ENCODE data around the gene MLLT10.

The MLLT10 gene

GRCh38 chr10:21516242-21517131 is 17.5 kb upstream of the MLLT10 start:
- ATAC-seq (ENCODE audit: low read depth) (peak; percentile 58), DNase-seq (ENCODE audit: low spot score) (peak; percentile 67)
- H3K36me3 ChIP-seq (ENCODE audit: low read depth) = no peaks in the 10 kb centered on the region
- H3K9me3 ChIP-seq (ENCODE audit: severe bottlenecking) = no peaks in the 10 kb centered on the region
- H3K27ac ChIP-seq (ENCODE audit: poor library complexity, severe bottlenecking) = peak overlapping the region; percentile 54
- no peaks in the 10 kb centered on the region for H3K27me3 ChIP-seq (ENCODE audit: insufficient read depth, poor library complexity, severe bottlenecking)
- H3K4me3 ChIP-seq (ENCODE audit: severe bottlenecking) = peak overlapping the region; percentile 62
- no peak for TF ChIP-seq CTCF (IDR thresholded peaks at IDR 0.05; ENCODE audit: poor library complexity, severe bottlenecking)
- no peaks in the 10 kb centered on the region for H3K4me1 ChIP-seq (ENCODE audit: insufficient read depth, poor library complexity, severe bottlenecking)

DNA sequence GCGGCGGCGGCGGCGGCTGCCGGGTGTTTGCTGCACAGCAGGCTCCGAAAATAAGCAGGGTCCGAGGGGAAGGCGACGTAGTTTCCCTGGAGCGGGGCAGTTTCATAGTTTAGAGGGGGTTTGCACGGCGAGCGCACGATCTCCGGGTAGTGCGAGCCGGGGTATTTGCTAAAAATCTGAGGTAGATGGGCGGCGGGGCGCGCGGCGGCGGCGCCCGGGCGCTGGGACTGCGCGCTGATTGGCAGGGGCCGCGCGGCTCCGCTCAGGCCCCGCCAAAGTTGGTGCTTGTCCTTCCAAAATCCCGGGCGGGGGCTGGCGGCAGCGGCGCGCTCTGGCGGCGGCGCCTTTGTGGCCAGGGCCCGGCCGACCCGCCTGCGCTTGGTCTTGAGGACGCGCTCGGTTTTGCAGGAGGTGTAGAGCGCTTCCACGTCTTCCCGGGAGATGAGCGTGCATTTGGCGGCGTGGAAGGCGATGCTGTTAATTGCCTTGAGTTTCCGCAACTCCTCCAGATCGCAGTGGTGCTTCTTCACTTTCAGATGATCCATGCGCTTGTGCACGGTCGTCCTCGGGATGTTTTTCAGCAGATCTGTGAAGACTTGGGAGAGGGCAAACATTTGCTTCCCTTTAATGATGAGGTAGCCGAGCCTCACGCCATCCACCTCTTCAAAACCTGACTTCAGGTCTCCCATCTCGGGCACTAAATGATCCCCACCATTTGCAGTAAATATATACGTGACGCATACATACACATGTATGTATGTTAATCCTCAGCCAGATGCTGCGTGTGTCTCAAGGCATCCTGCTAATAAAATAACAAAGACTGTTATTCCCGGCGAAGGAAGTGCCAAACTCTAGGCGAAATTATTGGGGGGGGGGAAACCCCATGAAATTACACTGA is 16.6 kb upstream of the MLLT10 start:
- Histone ChIP-seq H3K27me3 (ENCODE audit: insufficient read depth, poor library complexity, severe bottlenecking) (no peaks in the 10 kb centered on the region), H3K36me3 (ENCODE audit: low read depth) (no peaks in the 10 kb centered on the region), H3K9me3 (ENCODE audit: severe bottlenecking) (no peaks in the 10 kb centered on the region), H3K4me3 (ENCODE audit: severe bottlenecking) (peak overlapping the region; percentile 62), H3K4me1 (ENCODE audit: insufficient read depth, poor library complexity, severe bottlenecking) (no peaks in the 10 kb centered on the region), H3K27ac (ENCODE audit: poor library complexity, severe bottlenecking) (peak overlapping the region; percentile 54)
- peak; percentile 6 for TF ChIP-seq CTCF (IDR thresholded peaks at IDR 0.05; ENCODE audit: poor library complexity, severe bottlenecking)
- peak; percentile 55 for DNase-seq (ENCODE audit: low spot score)
- ATAC-seq (ENCODE audit: low read depth) = peak; percentile 71

DNA sequence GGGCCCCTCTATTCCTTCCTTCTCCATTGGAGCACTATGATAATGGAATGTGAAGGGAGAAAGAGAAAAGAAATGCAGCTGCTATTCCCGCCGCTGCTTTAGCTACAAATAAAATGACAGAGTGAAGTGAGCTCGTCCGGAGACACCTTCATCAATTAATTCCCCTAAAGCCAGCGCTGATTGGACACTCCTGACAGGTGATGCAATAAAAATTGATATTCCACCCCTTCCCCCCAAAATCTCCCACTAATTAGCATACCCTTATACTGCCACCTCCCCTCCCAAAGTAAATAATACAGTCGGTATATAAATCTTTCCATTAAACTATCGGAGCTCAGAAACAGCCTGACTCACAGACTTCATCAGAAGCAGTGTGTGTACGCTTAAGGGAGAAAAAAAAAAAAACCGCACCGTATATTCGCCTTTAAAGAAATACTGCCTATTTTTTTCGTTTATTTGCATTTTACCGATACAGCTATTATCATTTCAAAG is 15.8 kb upstream of the MLLT10 start:
- DNase-seq (ENCODE audit: low spot score) = no peak
- ATAC-seq (ENCODE audit: low read depth) = no peak
- Histone ChIP-seq H3K4me1 (ENCODE audit: insufficient read depth, poor library complexity, severe bottlenecking) (no peaks in the 10 kb centered on the region), H3K27me3 (ENCODE audit: insufficient read depth, poor library complexity, severe bottlenecking) (no peaks in the 10 kb centered on the region), H3K9me3 (ENCODE audit: severe bottlenecking) (no peaks in the 10 kb centered on the region), H3K4me3 (ENCODE audit: severe bottlenecking) (peak overlapping the region; percentile 62), H3K27ac (ENCODE audit: poor library complexity, severe bottlenecking) (no peak overlapping the region), H3K36me3 (ENCODE audit: low read depth) (no peaks in the 10 kb centered on the region)
- no peak for TF ChIP-seq CTCF (IDR thresholded peaks at IDR 0.05; ENCODE audit: poor library complexity, severe bottlenecking)

DNA sequence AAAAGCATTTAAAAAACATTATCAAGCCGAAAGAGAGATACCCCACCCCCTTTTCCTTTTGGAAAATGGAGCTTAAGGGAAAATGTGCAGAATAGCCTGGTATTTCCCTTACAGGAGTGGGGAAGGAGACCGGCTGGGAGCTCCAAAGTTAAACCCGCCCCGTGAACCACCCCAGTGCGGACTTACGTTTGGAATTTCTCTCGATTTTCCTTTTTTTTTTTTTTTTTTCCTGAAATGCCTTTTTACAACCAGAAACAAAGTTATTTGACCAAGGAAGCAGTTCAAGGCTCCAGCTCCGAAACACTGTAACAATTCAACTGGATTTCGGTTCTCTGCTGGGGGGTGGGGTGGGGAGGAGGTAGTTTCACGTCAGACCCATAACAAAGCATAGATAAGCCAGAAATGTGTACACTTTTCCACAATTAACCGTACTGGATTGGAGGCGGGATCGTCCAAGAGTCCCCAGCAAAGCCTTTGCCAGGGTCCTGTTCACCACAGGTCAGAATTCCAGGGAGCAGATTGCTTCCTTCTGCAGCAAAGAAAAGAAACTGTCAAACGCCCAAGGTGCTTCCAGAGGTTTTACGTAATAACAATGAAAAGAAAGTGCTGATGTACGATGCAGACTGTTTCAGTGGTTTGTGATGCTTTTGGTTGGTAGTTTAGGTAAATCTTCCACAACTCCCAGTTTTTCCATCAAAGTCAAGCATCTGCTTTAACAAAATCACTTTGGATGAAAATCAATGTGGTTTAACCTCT is 15.2 kb upstream of the MLLT10 start:
- no peak for TF ChIP-seq CTCF (IDR thresholded peaks at IDR 0.05; ENCODE audit: poor library complexity, severe bottlenecking)
- H3K9me3 ChIP-seq (ENCODE audit: severe bottlenecking) = no peaks in the 10 kb centered on the region
- DNase-seq (ENCODE audit: low spot score) (no peak), ATAC-seq (ENCODE audit: low read depth) (no peak)
- H3K27me3 ChIP-seq (ENCODE audit: insufficient read depth, poor library complexity, severe bottlenecking) = no peaks in the 10 kb centered on the region
- no peaks in the 10 kb centered on the region for H3K4me1 ChIP-seq (ENCODE audit: insufficient read depth, poor library complexity, severe bottlenecking)
- peak overlapping the region; percentile 62 for H3K4me3 ChIP-seq (ENCODE audit: severe bottlenecking)
- H3K27ac ChIP-seq (ENCODE audit: poor library complexity, severe bottlenecking) = no peak overlapping the region
- no peaks in the 10 kb centered on the region for H3K36me3 ChIP-seq (ENCODE audit: low read depth)

Data from RWPE2 (cell line).